GM21381 (cell line): ENCODE data around the gene CHD2.
"Not testable (repeated sequence)": the region's sequence is repeated elsewhere in the genome, so short reads cannot be mapped to it uniquely, and the experiment has no call there.

Source experiments
- ATAC-seq: cut with Tn5 transposase; IDR thresholded peaks from one replicate; pipeline ENCODE4 v1.9.1; 2021; ENCODE audit warnings: mild to moderate bottlenecking, moderate library complexity; ENCODE audit not compliant: unreplicated experiment

The CHD2 gene

GRCh38 chr15:93060336-93061248, 160.5 kb downstream of the CHD2 start:
- no peak for ATAC-seq

DNA sequence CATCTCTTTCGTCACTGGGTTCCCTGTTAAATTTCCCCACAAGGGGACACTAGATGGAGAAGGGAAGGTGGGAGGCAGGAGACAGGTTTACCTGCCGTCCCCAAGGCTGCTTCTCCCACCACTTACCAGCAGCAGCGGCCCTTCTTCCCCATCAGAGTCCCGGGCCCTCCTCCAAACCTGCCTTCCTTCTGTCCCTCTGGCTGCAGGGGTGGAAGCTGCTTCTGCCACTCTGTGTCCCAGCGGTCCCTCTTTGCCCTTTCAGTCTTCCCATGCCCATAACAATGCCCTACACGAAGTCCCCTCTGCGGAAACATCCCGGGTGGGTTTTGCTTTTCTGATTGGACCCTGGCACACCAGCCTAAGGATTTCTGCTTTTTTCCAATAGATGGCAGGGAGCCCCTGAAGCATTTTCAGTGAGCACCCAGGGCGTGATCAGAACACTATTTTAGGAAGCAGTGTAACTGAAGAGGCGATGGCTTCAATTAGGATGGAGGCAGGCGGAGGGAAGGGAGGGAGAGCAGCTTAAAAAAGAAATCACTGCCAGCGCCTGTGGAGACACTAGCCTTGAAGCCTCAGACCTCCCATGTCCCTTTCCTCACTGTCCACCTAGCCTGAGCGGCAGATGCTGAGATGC, 162.6 kb downstream of the CHD2 start:
- not testable (repeated sequence) for ATAC-seq

DNA sequence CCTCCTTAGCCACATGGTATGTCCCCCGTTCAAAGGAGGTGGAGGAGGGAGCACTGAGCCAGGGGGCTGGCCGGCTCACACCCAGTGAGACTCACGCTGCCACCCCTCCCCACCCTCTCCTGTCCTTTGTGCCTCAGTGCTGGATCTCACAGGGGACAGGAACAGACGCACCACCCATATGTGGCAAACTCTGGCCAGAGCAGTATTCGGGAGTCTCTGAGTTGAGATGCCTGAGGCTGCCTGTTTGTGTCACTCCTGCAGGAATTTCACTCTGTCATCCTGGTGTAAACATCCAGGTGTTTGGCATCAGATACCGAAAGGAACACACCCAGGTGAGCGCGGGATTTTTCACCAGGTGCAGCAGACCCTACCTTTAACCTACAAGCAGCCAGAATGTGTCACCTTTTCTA, 163.1 kb downstream of the CHD2 start:
- ATAC-seq = no peak

DNA sequence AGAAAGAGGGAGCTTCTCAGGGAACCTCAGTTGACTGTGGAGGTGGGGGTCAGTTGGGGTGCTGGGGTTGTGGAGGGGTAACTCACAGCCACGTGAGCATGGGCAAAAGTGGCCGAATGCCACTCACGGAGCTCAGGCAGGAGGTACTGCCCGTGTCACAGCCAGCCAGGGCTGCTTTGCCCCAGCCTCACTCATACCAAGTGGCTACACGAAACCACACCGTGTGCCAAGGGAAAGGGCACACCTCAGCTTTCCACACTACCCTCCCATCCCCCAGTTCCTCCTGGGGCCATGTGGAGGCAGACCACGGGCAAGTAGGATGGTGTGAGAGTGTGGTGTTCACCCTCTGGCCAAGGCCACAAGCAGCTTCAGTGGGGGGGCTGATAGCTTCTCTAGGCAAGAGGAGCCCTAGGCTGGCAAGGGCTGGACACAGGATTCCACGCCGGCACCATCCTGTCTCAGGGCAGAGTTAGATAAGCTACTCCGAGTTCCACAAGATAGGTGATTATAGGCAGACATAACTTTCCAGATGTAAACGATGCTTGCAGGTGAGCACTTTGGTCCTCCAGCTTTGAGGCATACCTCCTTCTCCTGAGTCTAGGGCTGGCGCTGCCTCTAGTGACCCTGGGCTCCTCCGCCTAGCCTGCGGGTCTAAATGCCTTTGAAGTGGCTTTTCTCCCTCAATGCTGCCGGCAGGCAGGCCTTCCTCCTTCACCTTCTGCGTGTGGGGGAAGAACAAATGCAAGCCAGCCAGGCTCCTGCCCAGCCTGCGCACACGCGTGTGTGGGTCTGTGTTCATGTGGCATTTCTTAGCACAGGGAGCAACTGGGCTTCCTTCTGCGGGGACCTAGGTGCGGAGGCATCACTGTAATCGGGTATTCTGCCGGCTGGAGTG, 163.9 kb downstream of the CHD2 start:
- ATAC-seq = no peak

- no peak for ATAC-seq
Observed at GRCh38 chr15:93065641-93066045, 165.5 kb downstream of the CHD2 start.

DNA sequence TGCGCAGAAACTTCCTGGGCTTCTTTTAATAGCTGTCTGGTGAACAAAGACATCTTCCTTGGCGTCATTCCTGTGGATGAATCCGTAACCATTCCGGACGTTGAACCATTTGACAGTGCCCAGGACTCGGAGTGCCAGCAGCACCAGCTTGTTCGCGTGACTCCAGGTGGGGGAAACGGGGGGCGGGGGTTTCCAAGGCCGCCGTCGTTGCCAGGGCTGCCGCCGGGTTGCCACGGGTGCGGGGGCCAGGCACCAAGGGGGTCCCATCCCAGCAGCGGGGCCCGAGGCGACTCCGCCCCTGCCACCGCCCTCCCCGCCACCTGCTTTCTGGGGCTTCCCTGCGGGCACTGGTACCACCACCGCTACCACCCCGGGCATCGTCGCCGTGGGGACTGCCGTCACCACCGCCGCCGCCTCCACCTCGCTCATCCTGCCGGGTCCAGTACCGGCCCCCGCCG, 166.1 kb downstream of the CHD2 start:
- ATAC-seq = no peak

- no peak for ATAC-seq
Observed at GRCh38 chr15:93066834-93067648, 166.9 kb downstream of the CHD2 start.

- ATAC-seq = no peak
Observed at GRCh38 chr15:93067649-93068085, 167.5 kb downstream of the CHD2 start.

- ATAC-seq = no peak
Observed at GRCh38 chr15:93068581-93069199, 168.6 kb downstream of the CHD2 start.

- no peak for ATAC-seq
Observed at GRCh38 chr15:93070132-93070531, 170.0 kb downstream of the CHD2 start.

DNA sequence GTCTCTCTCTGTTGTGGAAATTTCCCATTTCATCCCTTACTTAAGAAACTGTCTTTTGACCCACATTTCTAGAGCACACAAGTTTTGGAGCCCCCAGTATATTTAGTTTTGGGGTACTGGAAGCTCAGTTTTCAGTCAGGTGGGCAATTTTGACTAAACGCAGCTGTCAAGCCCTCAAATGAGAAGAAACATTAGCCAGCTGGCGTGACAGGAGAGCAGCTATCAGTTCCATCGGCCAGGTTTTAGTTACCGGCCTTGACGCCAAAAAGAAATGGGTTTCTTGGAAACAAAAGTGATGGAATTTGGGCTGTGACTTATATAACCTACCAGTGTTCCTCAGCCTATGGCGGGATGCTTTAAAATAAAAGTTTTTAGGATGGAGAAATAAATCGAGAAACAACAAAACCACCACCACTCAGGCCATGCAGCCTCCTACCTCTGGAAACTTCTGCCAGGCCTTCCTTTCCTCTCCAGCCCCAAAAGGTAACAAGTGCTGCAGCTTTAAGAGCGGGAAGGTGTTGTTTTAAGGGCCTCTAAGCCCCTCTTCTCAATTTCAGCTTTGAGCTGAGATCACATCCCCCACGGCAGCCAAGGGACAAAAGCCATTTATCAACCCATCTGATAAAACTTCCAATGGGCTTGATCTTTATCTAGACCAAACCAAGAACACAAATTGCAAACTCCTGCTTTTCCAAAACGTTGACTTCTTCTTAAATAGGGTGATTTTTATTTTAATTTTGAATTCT, 170.6 kb downstream of the CHD2 start:
- no peak for ATAC-seq

- ATAC-seq = no peak
Observed at GRCh38 chr15:93071469-93071936, 171.4 kb downstream of the CHD2 start.

DNA sequence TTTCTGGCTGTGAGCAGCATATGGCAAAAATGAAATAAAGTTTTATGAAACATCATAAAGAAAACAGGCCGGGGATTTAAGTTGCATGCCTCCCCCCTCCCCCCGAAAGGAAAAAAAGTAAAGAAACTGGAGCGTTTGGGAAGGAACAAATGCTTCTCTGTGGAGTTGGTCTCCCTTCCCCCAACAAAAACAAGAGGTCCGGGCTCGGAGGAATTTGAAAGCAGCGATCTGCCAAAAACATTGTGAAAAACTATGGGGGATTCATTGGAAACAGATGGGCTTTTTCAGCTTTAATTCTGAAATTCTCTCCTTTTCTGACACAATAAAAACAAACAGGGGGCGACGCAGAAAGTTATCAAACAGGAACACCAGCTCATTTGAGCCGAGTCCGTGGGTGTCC, 171.9 kb downstream of the CHD2 start:
- no peak for ATAC-seq

DNA sequence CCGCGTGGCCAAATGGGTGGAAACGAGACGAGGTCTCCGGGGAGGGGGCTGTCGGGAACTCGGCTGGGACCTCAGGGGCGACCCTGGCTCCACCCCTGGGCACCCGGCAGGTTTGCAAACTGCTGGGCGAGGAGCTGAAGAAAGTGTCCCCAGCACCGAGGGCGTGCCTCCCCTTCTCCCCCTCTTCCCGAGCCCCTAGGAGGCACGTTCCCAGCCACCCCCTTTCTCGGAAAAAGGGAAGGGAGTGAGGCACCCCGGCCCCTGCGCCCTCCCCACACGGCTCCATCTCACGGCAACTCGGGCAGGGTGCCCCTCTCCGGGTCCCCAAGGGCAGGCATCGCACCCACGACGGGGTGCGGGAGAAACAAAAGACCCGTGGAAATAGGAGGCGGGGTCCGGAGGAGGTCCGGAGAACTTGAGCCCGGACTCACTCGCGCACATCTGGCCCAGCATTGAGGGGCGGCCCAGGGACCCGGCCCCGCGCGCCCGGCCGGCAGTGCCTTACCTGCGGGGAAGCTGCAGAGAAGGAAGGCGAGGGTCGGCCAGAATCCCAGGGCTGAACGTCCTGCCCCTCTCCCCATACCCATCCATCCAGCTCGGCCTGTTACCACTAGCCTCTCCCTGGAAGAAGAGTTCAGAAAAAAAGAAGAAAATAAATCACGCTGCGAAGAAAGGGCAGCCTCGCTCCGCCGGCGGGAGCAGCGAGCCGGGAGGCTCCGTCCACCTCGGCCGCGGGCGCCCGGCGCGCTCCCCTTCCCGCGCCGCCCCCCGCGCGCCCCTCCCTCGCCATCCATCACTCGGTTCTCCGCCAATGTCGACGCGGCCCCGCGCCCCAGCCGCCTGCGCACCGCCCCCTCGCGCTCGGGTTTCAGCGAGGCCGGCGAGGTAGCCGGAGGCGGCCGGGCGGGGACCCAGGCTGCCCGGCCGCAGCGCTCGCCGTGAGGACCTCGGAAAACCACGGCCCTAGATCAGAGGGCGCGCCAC, 172.6 kb downstream of the CHD2 start:
- ATAC-seq = no peak

GRCh38 chr15:93073465-93073952, 173.4 kb downstream of the CHD2 start:
- ATAC-seq = no peak

- ATAC-seq = no peak
Observed at GRCh38 chr15:93074599-93074998, 174.5 kb downstream of the CHD2 start.

DNA sequence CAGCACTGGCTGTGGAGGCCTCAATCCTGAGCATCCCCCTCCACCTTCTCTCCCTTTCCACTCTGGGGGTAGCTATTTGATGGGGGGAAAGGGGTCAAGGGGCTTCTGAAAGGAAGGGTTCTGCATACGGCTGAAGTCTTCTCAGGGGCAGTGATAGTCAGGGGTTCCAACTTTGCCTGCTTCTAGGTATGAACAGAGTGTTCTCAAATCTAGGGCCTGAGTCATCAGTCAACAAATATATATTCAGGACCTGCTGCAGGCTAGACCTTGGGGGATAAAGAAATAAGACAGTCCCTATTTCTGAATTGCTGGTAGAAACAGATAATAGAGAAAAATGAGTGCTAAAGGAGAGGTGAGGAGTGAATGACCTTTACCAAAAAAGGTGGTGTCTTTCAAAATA, 176.1 kb downstream of the CHD2 start:
- no peak for ATAC-seq

DNA sequence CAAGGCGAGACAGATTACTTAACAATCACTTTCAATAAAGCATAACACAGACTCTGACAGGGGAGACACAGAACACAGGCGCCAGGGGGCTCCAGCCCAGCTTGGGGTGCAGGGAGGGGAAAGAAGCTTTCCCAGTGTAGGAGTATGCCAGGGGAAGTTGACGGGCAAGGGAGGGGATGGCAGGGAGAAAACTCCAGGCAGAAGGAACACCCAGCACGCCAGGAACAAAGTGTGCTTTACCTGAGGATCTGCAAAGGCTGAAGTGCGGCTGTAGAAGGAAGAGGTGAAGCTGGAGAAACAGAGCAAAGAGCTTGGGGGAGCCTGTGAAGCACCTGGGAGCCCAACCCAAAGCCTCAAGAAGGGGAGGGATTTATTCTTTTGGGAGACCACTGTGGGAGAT, 176.8 kb downstream of the CHD2 start:
- ATAC-seq = no peak
